Subcutaneous adipose tissue (tissue), 4 donors: Measurements from ENCODE around the gene BRINP1. TPM values are rescaled to one million over a fixed set of nuclear protein-coding genes. Genes with fewer than 3 reads are reported as not detected.

Source experiments
- total RNA-seq, 4 donors: library from RNA; depleted of rRNA; stranded (reverse); fragments of >200 nt; gene quantifications; one replicate each; pipeline ENCODE4 v1.1.0, GENCODE V29; 2016
- TF ChIP-seq, protein P1 (sequence below): fragments of 450-650 bp; IDR thresholded peaks from one replicate; pipeline ENCODE4 v1.5.1; 2016; ENCODE audit warnings: low read depth, mild to moderate bottlenecking, control low read depth, antibody characterized with exemption, moderate library complexity

BRINP1 gene
- total RNA-seq, 4 donors from 2014 or later: not detected

DNA sequence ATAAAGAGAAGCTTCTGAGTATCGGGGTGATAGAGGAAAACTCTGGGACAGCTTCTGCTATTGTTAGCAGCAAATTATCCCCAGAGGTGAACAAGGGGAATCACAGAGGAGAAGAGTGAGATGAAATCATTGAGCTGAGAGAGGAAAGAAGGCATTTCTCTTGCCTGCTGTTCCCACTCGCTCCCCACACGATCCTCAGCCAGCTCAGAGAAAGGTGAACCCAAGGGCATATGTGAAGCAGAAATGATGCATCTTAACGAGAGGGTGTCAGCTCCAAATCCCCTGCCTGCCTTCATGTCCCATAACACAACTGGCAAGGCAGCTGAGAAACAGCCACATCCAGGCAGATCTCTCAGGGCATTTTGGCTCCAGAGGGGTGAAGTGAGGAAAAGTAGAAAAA is 111.6 kb downstream of the BRINP1 start:
- TF ChIP-seq, protein P1, sequence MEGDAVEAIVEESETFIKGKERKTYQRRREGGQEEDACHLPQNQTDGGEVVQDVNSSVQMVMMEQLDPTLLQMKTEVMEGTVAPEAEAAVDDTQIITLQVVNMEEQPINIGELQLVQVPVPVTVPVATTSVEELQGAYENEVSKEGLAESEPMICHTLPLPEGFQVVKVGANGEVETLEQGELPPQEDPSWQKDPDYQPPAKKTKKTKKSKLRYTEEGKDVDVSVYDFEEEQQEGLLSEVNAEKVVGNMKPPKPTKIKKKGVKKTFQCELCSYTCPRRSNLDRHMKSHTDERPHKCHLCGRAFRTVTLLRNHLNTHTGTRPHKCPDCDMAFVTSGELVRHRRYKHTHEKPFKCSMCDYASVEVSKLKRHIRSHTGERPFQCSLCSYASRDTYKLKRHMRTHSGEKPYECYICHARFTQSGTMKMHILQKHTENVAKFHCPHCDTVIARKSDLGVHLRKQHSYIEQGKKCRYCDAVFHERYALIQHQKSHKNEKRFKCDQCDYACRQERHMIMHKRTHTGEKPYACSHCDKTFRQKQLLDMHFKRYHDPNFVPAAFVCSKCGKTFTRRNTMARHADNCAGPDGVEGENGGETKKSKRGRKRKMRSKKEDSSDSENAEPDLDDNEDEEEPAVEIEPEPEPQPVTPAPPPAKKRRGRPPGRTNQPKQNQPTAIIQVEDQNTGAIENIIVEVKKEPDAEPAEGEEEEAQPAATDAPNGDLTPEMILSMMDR: no peak

DNA sequence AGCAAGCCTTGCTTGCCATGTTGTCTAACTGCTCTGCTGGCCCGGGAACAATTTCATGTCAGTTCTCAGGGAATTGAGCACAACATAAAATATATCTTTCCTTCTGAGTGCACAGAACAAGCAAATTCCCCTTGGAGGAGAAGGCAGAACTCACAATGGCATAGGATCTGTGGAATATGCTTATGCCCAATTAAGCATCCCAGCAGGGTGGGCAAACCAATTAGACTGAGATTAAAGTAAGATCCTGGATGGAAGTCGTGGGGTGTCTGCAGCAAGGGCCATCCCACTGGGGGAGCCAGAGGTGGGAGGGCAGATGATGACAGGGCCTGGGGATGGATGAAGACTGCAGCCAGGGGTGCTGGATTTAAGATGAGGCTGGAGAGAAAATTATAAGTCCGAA is 114.1 kb downstream of the BRINP1 start:
- TF ChIP-seq, protein P1: no peak

DNA sequence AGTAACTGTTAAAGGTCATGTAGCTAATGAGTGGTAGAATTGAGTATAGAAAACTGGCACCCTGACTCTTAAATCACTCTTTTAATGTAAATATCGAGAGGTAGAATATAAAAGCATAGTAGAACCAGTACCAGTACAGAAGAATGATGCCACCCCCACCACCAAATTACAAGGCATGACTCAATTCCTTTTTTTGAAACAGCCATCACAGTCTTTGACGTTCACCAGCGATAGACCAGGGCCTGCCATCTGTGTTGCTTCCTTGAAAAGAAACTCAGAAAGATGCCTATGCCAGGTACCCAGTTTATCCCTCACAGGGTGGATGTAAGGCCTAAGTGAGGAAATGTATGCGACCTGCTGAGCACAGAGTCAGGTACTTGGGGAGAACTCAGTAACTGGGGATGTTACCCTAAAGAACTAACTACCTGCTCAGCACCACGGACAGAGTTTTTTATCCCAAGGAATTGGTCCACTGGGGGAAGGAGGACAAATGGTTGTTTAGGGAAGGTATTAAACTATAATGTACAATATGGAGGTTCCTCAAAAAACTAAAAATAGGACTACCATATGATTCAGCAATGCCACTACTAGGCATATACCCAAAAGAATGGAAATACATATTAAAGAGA is 116.5 kb downstream of the BRINP1 start:
- TF ChIP-seq, protein P1: no peak

DNA sequence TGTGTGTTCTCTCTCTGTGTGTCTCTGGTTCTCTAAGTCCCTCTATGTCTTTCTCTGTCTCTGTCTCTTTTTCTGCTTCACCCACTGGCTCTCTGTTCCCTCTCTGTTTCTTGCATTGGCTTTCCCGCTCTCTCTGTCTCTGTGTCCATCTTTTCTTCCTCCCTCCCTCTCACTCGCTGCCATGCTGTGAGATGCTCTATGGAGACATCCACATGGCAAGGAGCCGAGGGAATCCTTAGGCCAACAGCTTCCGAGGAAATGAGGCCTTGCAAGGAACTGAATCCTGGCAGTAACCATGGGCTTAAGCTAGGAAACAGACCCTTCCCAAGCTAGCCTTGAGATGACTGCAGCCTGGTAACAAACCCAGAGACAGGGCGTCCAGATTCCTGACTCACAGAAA is 117.3 kb downstream of the BRINP1 start:
- TF ChIP-seq, protein P1: no peak

DNA sequence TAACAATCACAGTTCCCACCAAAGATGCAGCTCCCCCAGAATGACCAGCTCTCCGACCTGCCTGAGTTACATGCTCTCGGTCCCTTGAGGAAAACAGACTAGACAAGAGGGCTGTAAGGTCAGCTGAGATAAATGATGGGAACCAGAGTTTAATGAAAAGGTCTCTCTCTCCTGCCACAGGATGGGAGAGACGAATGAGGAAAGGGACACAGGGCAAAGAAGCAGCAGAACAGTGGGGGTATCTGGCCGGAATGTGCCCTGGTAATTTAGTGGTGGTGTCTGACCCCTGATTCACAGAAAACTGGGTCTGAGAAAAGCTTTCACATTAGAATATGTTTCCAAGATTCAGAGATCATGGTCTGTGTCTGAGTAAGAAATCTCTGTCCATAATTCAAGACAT is 118.5 kb downstream of the BRINP1 start:
- TF ChIP-seq, protein P1: no peak

DNA sequence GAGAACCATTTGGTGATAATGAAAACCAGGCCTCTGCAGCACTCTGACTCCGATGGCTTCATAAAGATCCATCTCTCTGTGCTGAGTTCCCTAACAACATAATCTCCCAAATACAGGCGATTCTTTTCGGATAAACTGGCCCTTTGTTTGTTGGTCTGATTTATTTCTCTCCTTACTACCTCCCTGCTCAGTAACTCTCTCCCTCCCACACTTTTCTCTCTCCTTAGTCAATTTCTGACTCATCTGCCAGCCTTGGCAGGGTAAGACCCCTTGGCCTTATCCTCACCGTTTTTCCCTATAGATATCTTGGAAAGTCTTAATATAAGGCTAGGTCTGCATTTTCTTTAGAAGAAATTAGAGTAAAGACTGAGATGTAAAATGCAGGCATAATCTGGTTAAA is 128.7 kb downstream of the BRINP1 start:
- TF ChIP-seq, protein P1: no peak

DNA sequence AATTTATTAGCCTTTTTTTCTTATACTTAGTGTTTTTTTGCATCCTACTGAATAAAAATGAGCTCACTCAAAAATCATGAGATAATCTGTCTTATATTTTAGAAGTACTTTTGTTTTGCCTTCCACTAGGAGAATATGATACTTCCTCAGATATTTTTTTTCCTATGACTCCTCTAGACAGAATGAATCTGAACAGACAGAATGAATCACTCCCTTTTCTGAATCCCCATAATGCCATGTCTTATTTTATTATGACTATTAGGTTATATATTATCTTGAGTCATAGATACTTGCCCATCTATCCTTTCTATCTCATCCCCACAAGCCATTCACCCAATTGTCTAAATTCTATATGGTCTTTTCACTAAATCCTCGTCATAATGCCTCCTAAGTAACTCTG is 134.6 kb downstream of the BRINP1 start:
- TF ChIP-seq, protein P1: no peak
